ENCODE results near the gene ANKDD1B.
"Not testable (repeated sequence)": the region's sequence is repeated elsewhere in the genome, so short reads cannot be mapped to it uniquely, and the experiment has no call there.

ANKDD1B gene

GRCh38 chr5:75611311-75612225, at the start of gene ANKDD1B:
Gene ANKDD1B (plus strand): TSS chr5:75611453. CDS start chr5:75611635, 182 bp downstream.
- DNase-seq = no peak

GRCh38 chr5:75565991-75566709, 45.1 kb upstream of the ANKDD1B start:
- peak; percentile 4 for DNase-seq

GRCh38 chr5:75566710-75567309, 44.4 kb upstream of the ANKDD1B start:
- DNase-seq = peak; percentile 53

- no peak for DNase-seq
These were observed 43.5 kb upstream of the ANKDD1B start for GRCh38 chr5:75567710-75568109.

- no peak for DNase-seq
These were observed 43.1 kb upstream of the ANKDD1B start for GRCh38 chr5:75568202-75568601.

- no peak for DNase-seq
These were observed 39.7 kb upstream of the ANKDD1B start for GRCh38 chr5:75571547-75571946.

GRCh38 chr5:75574791-75575190, 36.5 kb upstream of the ANKDD1B start:
- no peak for DNase-seq

GRCh38 chr5:75578280-75578679, 33.0 kb upstream of the ANKDD1B start:
- not testable (repeated sequence) for DNase-seq

GRCh38 chr5:75584641-75585040, 26.6 kb upstream of the ANKDD1B start:
- no peak for DNase-seq

- DNase-seq = no peak
These were observed 22.6 kb upstream of the ANKDD1B start for GRCh38 chr5:75588666-75589065.

GRCh38 chr5:75600535-75600934, 10.7 kb upstream of the ANKDD1B start:
- DNase-seq = no peak

- DNase-seq = no peak
These were observed 9.7 kb upstream of the ANKDD1B start for GRCh38 chr5:75601567-75601966.

- no peak for DNase-seq
These were observed 9.3 kb upstream of the ANKDD1B start for GRCh38 chr5:75601996-75602395.

GRCh38 chr5:75603371-75603770, 7.9 kb upstream of the ANKDD1B start:
- DNase-seq = no peak

GRCh38 chr5:75603821-75604220, 7.4 kb upstream of the ANKDD1B start:
- DNase-seq = no peak

GRCh38 chr5:75607341-75607740, 3.9 kb upstream of the ANKDD1B start:
- DNase-seq = not testable (repeated sequence)

- no peak for DNase-seq
These were observed 2.4 kb upstream of the ANKDD1B start for GRCh38 chr5:75608870-75609269.

GRCh38 chr5:75610201-75610600, 1.1 kb upstream of the ANKDD1B start:
- DNase-seq = no peak

- not testable (repeated sequence) for DNase-seq
These were observed 368 bp upstream of the ANKDD1B start for GRCh38 chr5:75610859-75611310.

- DNase-seq = no peak
These were observed 945 bp downstream of the ANKDD1B start for GRCh38 chr5:75612226-75612569.

- no peak for DNase-seq
These were observed 1.6 kb downstream of the ANKDD1B start for GRCh38 chr5:75612901-75613300.

GRCh38 chr5:75614176-75614575, 2.9 kb downstream of the ANKDD1B start:
- DNase-seq = no peak

GRCh38 chr5:75616371-75616881, 5.2 kb downstream of the ANKDD1B start:
- no peak for DNase-seq
